HG02623 (cell line): ENCODE results near the gene AMPD2.

Experiments used
- ATAC-seq: cut with Tn5 transposase; IDR thresholded peaks from one replicate; pipeline ENCODE4 v1.9.1; 2021; ENCODE audit warnings: moderate library complexity; ENCODE audit not compliant: unreplicated experiment

AMPD2 gene

GRCh38 chr1:109616391-109616790, 3.2 kb upstream of the AMPD2 start:
- ATAC-seq, result no peak

DNA sequence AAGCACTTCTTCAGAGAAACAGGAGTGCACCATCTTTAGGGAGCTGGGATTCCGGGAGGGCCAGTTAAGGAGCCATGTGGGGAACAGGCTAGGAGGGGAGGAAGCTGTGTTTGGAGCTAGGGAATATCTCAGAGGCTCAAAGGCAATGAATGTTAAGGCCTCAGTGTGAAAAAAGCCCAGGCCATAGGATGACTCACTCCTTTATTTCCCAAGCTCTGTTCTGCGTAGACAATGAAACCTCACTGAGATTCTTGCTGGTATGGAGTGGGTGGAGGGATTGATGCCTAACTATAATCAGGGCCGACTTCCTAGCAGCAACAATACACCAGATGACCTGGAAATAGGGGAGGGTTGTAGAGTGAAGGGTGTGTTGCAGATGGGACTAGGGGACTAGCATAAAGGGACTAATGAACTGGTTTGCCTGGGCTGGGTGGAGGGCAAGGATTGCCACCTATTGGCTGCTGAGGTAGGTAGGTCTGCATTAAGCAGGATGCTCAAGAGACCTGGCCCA, 2.3 kb upstream of the AMPD2 start:
- no peak for ATAC-seq

- no peak for ATAC-seq
Measured at GRCh38 chr1:109618661-109619575, 719 bp upstream of the AMPD2 start.

DNA sequence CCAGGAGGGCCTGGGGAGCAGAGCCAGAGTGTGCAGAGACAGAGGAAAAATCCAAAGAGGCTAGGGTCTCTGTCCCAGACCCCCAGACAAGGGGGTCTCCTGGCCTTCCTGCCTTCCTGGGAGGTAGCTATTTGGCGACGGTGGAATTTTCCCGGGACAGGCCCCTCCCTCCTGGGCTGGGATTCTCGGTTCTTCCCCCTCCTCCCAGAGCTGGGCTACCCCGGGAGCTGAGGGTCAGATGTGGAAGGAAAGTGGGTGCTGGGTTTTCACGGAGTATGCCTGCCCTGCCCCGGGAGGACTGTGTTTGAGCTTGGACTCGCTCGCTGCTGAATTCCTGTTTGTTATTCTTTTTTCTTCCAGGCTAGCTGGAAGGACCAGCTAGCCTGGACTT, 759 bp downstream of the AMPD2 start:
- no peak for ATAC-seq

GRCh38 chr1:109620841-109621286, 1.2 kb downstream of the AMPD2 start:
- ATAC-seq, result peak; percentile 62

DNA sequence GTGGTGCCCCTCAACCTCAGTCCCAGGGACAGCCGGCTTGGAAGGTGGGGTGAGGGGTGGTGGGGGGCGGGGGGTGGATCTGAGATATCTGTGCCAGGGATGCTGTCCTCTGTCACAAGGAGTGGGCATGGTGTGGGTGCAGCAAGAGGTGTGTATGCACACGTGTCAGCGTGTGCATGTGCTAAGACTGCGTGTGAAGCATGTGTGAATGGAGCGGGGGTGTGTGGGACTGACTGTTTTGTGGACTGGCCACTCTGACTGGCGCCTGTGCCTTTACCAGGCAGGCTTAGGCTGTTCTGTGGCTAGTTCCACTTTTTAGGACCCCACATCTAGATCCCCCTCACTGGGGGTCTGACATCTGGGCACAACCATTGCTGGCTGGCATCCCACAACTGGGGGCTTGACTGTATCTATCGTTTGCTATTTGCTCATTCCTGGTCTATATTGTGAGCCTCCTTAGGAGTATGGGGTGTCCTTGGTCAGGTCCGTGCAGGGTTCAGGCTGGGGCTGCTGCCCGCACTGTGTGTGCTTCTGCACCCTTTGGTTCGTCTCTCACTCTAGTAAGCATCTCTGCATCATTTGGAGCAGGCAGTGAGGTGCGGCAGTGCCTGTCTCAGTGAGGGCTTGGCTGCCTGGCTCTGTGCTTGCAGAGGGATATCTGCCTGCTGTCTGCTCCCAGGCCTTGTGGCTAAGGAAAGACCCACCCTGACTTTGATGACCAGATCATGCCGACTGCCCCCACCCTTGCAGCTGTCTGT, 1.9 kb downstream of the AMPD2 start:
- no peak for ATAC-seq

GRCh38 chr1:109622137-109622892, 2.7 kb downstream of the AMPD2 start:
- ATAC-seq, result no peak

- ATAC-seq, result no peak
Measured at GRCh38 chr1:109622895-109623294, 3.3 kb downstream of the AMPD2 start.

GRCh38 chr1:109623601-109624161, 4.0 kb downstream of the AMPD2 start:
- no peak for ATAC-seq

DNA sequence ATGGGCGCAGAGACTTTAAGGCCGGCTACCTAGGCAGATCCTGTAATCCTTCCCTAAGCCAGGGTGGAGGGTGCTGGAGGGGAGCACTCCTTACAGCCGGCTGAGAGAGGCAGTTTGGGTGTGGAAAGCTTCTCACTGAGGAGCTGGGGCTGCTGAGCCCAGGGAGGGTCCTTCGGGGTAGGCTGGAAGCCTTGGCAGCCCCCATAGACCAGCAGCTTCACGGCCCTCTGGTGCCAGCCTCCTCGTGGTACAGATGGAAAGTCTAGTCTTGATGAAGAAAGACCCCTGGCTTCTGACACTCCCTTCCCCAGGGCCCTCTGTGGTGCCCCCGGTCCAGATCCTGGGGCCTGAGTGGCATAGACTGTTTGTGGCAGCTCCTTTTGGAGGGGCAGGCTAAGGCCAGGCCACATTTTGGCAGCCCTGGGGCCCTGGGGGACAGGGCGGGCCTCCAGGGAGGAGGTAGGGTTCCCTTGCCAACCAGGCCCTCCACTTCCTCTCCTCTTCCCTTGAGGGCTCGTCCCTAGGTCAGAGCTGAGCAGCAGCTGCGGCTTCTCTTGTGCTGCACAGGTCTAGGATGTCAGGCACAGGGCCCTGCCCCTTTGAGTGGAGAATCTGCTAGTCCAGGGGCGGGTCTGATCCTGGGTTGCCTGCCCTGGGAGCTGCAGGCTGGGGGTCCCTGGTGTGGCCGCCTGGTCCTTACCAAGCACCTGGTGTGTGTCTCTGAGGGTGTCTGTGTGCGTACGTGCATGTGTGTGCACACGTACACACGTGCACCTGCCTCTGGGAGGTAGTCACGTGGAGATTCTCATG, 4.8 kb downstream of the AMPD2 start:
- ATAC-seq, result no peak

GRCh38 chr1:109625176-109625575, 5.5 kb downstream of the AMPD2 start:
- ATAC-seq, result no peak

DNA sequence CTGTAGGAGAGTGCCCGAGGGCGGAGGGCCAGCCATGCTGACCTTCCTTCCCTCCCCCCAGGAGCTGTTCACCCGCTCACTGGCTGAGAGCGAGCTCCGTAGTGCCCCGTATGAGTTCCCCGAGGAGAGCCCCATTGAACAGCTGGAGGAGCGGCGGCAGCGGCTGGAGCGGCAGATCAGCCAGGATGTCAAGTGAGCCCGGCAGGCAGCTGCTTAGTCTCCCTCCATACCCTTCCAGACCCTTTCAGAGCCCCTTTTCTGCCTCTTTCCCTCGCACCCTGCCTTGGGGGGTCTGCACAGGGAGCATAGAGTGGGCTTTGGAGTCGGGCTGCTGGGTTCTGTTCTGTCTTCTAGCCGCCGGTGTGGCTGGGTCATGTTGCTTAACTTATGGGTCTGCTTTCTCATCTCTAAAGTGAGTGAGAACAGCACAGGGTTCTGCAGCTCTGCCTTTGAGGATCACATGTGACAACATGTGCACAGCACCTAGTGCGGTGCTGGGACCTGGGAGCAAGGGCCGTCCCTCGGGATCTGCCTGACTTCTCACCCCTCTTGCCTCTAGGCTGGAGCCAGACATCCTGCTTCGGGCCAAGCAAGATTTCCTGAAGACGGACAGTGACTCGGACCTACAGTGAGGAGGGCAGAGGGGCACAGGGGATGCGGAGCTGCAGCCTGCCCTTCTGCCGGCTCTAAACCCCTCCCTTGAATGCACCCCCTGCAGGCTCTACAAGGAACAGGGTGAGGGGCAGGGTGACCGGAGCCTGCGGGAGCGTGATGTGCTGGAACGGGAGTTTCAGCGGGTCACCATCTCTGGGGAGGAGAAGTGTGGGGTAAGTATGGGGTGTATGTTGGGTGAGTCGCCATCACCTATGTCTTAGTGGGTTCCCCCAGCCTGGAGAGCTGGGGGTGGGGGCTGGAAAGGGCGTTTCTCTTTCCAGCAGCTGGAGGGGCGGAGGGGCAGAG, 6.2 kb downstream of the AMPD2 start:
- no peak for ATAC-seq

DNA sequence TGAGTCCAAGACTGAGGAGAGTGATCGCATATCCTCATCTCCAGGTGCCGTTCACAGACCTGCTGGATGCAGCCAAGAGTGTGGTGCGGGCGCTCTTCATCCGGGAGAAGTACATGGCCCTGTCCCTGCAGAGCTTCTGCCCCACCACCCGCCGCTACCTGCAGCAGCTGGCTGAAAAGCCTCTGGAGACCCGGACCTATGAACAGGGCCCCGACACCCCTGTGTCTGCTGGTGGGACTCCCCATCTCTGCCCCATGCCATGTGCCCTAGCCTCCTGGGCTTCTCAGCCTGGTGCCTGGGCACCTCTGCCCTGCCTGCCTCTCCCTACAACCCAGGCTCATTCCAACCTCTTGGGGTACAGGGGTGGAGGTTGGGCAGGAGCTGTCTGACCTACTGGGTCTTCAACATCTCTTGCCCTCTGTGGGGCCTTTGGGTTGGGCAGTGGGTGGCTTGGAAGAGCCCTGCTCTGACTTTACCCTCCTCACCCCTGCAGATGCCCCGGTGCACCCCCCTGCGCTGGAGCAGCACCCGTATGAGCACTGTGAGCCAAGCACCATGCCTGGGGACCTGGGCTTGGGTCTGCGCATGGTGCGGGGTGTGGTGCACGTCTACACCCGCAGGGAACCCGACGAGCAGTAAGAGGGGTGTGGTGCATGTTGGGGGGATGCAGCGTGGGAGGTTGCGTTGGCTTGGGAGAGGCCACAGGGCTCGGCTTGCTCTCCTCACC, 7.2 kb downstream of the AMPD2 start:
- ATAC-seq, result no peak

- ATAC-seq, result no peak
Measured at GRCh38 chr1:109627692-109628399, 8.2 kb downstream of the AMPD2 start.

GRCh38 chr1:109628540-109629321, 9.1 kb downstream of the AMPD2 start:
- ATAC-seq, result no peak

DNA sequence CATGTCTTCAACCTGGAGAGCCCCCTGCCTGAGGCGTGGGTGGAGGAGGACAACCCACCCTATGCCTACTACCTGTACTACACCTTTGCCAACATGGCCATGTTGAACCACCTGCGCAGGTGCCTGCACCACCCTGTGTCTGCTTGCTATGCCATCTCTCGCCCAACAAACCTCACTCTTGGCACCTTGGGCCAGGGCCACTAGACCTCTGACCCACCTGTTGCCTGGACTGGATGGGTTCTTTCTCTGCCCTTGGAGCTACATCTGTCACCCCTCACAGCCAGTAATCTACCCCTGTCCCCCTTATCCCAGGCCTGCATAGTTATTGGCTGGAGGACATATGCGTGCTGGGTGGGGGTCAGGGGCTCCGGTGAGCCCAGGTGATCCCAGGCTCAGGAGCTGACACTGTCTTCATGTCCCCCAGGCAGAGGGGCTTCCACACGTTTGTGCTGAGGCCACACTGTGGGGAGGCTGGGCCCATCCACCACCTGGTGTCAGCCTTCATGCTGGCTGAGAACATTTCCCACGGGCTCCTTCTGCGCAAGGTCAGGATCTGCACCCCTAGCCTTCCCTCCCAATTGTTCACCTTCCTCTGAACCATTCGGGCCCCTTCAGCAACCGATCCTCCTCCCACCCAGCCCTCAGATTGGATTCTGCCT, 9.9 kb downstream of the AMPD2 start:
- ATAC-seq, result no peak
